Measurements from ENCODE around the gene NOL9. TPM values are rescaled to one million over a fixed set of nuclear protein-coding genes. Genes with fewer than 3 reads are reported as not detected.

Gene NOL9
- total and polyA plus RNA-seq, 2 of the 13 experiments (the other 11 are each of a cell fraction or from before 2014, with no cell fraction given) = 18.0 to 24.7 TPM

DNA sequence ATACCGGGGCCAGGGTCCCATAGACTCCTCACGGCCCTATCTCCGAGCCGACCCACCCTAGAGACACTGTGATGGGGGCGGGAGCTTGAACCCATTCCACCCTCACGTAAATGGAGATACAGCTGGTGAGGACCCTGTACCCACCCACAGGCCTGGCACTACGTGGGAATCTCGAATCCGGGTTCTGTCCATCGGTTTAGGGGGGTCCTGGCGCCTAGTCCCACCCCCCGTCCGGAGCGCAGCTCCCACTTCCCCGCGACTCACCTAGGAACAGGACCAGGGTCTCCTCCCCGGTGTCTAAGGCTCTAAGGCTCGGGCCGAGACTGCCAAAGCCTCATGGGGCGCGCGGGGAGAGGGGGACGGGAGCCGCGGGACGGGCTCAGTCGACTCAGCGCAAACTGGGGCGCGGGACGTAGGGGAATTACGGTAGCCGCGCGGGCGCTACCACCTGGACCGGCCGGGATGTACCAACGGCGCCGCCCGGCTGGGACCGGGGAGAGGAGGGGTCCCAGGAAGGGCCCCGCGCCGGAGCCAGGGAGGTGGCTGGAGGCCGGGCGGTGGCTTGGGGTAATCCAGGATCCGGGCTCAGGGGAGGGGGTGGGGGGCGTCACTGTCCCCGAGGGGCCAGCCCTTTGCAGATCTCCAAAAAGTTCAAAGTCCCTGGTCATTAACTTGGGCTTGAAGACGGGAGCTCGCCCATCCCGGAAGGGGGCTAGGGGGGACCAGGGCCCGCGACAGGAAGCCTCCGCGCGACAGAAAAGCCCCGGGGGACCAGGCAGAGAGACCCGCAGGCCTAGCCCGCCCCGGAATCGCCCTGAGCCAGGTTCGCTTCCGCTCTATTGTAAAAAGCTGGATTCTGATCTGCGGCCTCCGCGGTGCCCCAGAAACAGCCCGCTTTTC, 63.9 kb downstream of the NOL9 start (continued):
- TF ChIP-seq, protein P1, sequence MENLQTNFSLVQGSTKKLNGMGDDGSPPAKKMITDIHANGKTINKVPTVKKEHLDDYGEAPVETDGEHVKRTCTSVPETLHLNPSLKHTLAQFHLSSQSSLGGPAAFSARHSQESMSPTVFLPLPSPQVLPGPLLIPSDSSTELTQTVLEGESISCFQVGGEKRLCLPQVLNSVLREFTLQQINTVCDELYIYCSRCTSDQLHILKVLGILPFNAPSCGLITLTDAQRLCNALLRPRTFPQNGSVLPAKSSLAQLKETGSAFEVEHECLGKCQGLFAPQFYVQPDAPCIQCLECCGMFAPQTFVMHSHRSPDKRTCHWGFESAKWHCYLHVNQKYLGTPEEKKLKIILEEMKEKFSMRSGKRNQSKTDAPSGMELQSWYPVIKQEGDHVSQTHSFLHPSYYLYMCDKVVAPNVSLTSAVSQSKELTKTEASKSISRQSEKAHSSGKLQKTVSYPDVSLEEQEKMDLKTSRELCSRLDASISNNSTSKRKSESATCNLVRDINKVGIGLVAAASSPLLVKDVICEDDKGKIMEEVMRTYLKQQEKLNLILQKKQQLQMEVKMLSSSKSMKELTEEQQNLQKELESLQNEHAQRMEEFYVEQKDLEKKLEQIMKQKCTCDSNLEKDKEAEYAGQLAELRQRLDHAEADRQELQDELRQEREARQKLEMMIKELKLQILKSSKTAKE (CRISPR knock-in tag; IDR thresholded peaks at IDR 0.05; ENCODE audit: borderline replicate concordance) = 0 out of 2 replicates have a peak, but pooled peaks have one; percentile 31
- TF ChIP-seq ZNF451 (CRISPR knock-in tag; IDR thresholded peaks at IDR 0.05) = peak; percentile 61
- TF ChIP-seq HDAC1 (CRISPR knock-in tag; IDR thresholded peaks at IDR 0.05) = peak; percentile 46
- TF ChIP-seq SPEN (CRISPR knock-in tag; IDR thresholded peaks at IDR 0.05; ENCODE audit: low read depth) = peak; percentile 29; the same call in 1 of the 2 replicates
- no peak for TF ChIP-seq RAD21 (CRISPR knock-in tag; IDR thresholded peaks at IDR 0.05)
- TF ChIP-seq EED (CRISPR knock-in tag; IDR thresholded peaks at IDR 0.05) = peak; percentile 73; the same call in 1 of the 2 replicates
- no peak for TF ChIP-seq WIZ (CRISPR knock-in tag; IDR thresholded peaks at IDR 0.05)
- TF ChIP-seq EEA1 (CRISPR knock-in tag; IDR thresholded peaks at IDR 0.05; ENCODE audit: borderline replicate concordance) = 0 out of 2 replicates have a peak, but pooled peaks have one; percentile 39
- TF ChIP-seq ZNF737 (CRISPR knock-in tag; IDR thresholded peaks at IDR 0.05; ENCODE audit: borderline replicate concordance) = no peak
- TF ChIP-seq, protein P2, sequence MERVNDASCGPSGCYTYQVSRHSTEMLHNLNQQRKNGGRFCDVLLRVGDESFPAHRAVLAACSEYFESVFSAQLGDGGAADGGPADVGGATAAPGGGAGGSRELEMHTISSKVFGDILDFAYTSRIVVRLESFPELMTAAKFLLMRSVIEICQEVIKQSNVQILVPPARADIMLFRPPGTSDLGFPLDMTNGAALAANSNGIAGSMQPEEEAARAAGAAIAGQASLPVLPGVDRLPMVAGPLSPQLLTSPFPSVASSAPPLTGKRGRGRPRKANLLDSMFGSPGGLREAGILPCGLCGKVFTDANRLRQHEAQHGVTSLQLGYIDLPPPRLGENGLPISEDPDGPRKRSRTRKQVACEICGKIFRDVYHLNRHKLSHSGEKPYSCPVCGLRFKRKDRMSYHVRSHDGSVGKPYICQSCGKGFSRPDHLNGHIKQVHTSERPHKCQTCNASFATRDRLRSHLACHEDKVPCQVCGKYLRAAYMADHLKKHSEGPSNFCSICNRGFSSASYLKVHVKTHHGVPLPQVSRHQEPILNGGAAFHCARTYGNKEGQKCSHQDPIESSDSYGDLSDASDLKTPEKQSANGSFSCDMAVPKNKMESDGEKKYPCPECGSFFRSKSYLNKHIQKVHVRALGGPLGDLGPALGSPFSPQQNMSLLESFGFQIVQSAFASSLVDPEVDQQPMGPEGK (CRISPR knock-in tag; IDR thresholded peaks at IDR 0.05) = peak; percentile 71
- TF ChIP-seq, protein P3, sequence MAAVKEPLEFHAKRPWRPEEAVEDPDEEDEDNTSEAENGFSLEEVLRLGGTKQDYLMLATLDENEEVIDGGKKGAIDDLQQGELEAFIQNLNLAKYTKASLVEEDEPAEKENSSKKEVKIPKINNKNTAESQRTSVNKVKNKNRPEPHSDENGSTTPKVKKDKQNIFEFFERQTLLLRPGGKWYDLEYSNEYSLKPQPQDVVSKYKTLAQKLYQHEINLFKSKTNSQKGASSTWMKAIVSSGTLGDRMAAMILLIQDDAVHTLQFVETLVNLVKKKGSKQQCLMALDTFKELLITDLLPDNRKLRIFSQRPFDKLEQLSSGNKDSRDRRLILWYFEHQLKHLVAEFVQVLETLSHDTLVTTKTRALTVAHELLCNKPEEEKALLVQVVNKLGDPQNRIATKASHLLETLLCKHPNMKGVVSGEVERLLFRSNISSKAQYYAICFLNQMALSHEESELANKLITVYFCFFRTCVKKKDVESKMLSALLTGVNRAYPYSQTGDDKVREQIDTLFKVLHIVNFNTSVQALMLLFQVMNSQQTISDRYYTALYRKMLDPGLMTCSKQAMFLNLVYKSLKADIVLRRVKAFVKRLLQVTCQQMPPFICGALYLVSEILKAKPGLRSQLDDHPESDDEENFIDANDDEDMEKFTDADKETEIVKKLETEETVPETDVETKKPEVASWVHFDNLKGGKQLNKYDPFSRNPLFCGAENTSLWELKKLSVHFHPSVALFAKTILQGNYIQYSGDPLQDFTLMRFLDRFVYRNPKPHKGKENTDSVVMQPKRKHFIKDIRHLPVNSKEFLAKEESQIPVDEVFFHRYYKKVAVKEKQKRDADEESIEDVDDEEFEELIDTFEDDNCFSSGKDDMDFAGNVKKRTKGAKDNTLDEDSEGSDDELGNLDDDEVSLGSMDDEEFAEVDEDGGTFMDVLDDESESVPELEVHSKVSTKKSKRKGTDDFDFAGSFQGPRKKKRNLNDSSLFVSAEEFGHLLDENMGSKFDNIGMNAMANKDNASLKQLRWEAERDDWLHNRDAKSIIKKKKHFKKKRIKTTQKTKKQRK (IDR thresholded peaks at IDR 0.05; ENCODE audit: low read length) = no peak
- no peak for TF ChIP-seq SMYD3 (CRISPR knock-in tag; IDR thresholded peaks at IDR 0.05)
- TF ChIP-seq ZNF672 (CRISPR knock-in tag; IDR thresholded peaks at IDR 0.05) = no peak
- TF ChIP-seq, protein P4, sequence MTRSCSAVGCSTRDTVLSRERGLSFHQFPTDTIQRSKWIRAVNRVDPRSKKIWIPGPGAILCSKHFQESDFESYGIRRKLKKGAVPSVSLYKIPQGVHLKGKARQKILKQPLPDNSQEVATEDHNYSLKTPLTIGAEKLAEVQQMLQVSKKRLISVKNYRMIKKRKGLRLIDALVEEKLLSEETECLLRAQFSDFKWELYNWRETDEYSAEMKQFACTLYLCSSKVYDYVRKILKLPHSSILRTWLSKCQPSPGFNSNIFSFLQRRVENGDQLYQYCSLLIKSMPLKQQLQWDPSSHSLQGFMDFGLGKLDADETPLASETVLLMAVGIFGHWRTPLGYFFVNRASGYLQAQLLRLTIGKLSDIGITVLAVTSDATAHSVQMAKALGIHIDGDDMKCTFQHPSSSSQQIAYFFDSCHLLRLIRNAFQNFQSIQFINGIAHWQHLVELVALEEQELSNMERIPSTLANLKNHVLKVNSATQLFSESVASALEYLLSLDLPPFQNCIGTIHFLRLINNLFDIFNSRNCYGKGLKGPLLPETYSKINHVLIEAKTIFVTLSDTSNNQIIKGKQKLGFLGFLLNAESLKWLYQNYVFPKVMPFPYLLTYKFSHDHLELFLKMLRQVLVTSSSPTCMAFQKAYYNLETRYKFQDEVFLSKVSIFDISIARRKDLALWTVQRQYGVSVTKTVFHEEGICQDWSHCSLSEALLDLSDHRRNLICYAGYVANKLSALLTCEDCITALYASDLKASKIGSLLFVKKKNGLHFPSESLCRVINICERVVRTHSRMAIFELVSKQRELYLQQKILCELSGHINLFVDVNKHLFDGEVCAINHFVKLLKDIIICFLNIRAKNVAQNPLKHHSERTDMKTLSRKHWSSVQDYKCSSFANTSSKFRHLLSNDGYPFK (CRISPR knock-in tag; IDR thresholded peaks at IDR 0.05; ENCODE audit: borderline replicate concordance) = peak; percentile 42; the same call in 1 of the 2 replicates
- no peak for TF ChIP-seq RBM39 (IDR thresholded peaks at IDR 0.05; ENCODE audit: low read depth, low read length, poor library complexity, severe bottlenecking)
- no peak for TF ChIP-seq NR3C1 (CRISPR knock-in tag; IDR thresholded peaks at IDR 0.05)
- TF ChIP-seq TCF7L2 (IDR thresholded peaks at IDR 0.05; ENCODE audit: low read depth, low read length) = no peak
